ENCODE data around the gene COL15A1. TPM values are rescaled to one million over a fixed set of nuclear protein-coding genes. Genes with fewer than 3 reads are reported as not detected.

Gene COL15A1
- total RNA-seq, 1 experiment from 2014 or later: not detected

GRCh38 chr9:98954244-98954610, 10.5 kb downstream of the COL15A1 start:
- H4K5ac ChIP-seq (ENCODE audit: insufficient read length, low read depth, low read length): no peak overlapping the region
- no peak overlapping the region for H4K8ac ChIP-seq (replicated peaks; ENCODE audit: insufficient read length, low read depth, low read length)
- H3K4me1 ChIP-seq (ENCODE audit: insufficient read depth, low read length): no peaks in the 10 kb centered on the region
- no peak overlapping the region for H2BK12ac ChIP-seq (ENCODE audit: insufficient read length, low read depth, low read length)
- H2BK5ac ChIP-seq (ENCODE audit: insufficient read length, low read length): no peak overlapping the region
- no peaks in the 10 kb centered on the region for H3K4me1 Mint-ChIP-seq
- no peak overlapping the region for H3K4ac ChIP-seq (ENCODE audit: low read depth, low read length)
- H3K79me1 ChIP-seq (ENCODE audit: insufficient read depth, low read depth, low read length, poor library complexity, severe bottlenecking): no peaks in the 10 kb centered on the region
- H3K4me2 ChIP-seq (ENCODE audit: insufficient read depth, insufficient read length, low read length): no peak overlapping the region
- H3K79me2 ChIP-seq (ENCODE audit: insufficient read depth, low read length): no peaks in the 10 kb centered on the region; the same call in 1 of the 2 replicates
- H3T11ph ChIP-seq (ENCODE audit: low read length): no peak overlapping the region
- no peaks in the 10 kb centered on the region for H3K9me3 ChIP-seq (ENCODE audit: control insufficient read depth, low read depth, low read length)
- no peak for TF ChIP-seq CTCF (conservative IDR thresholded peaks at IDR 0.05)
- no peak overlapping the region for H2BK15ac ChIP-seq (ENCODE audit: low read depth, low read length)
- H2AFZ ChIP-seq (ENCODE audit: low read length): no peak overlapping the region
- no peak for DNase-seq
- H3K36me3 Mint-ChIP-seq (ENCODE audit: insufficient read depth in 1 of 3, low read depth in 3 of 3): peaks cover 4 to 9% (median 4%) of the 10 kb centered on the region in 3 experiments; a peak in 5 of 7 replicates
- H3K56ac ChIP-seq (ENCODE audit: insufficient read length, low read depth, low read length): no peak overlapping the region
- H3K27me3 Mint-ChIP-seq (ENCODE audit: low read depth): peaks cover 13% of the 10 kb centered on the region
- no peaks in the 10 kb centered on the region; the same call in 1 of the 2 replicates for H3K27me3 ChIP-seq (ENCODE audit: insufficient read depth, low read length)
- H3K27ac ChIP-seq (ENCODE audit: insufficient read length, low read depth, low read length): no peak overlapping the region
- H2BK20ac ChIP-seq (ENCODE audit: low read depth, low read length, poor library complexity, severe bottlenecking): no peak overlapping the region
- H3K14ac ChIP-seq (ENCODE audit: insufficient read depth, low read length): no peak overlapping the region
- no peak overlapping the region for H3K27ac Mint-ChIP-seq
- no peak overlapping the region for H2AK5ac ChIP-seq (ENCODE audit: insufficient read length, low read length)
- no peaks in the 10 kb centered on the region for H3K23me2 ChIP-seq (ENCODE audit: insufficient read length, low read depth, low read length, poor library complexity, severe bottlenecking)
- no peak overlapping the region for H3K4me3 Mint-ChIP-seq
- WGBS (ENCODE audit: extremely low coverage, insufficient read length, low lambda C conversion rate): no CpG with 5 or more reads among the region's 2 CpGs
- peaks cover 11 to 13% of the 10 kb centered on the region in 2 experiments; a peak in 4 of 5 replicates for H3K9me3 Mint-ChIP-seq
- H3K9ac ChIP-seq (ENCODE audit: extremely low read depth, insufficient read length, low read length): no peak overlapping the region
- no peaks in the 10 kb centered on the region for H4K20me1 ChIP-seq (ENCODE audit: control insufficient read depth, insufficient read depth, insufficient read length)
- no peak overlapping the region for H2BK120ac ChIP-seq (ENCODE audit: low read depth, low read length, poor library complexity, severe bottlenecking)
- H4K91ac ChIP-seq (ENCODE audit: insufficient read length, low read depth, low read length): no peak overlapping the region
- no peak overlapping the region for H3K23ac ChIP-seq (ENCODE audit: insufficient read length, low read depth, low read length)
- no peak overlapping the region for H3K18ac ChIP-seq (ENCODE audit: insufficient read length, low read depth, low read length)
